HepG2 (cell line): ENCODE measurements around the gene MB. TPM values are rescaled to one million over a fixed set of nuclear protein-coding genes. Genes with fewer than 3 reads are reported as not detected.

Source experiments
- CC2D1A ChIP-seq: sonication (generic); formaldehyde crosslinking; IDR thresholded peaks from 2 replicates; pipeline ENCODE4 v1.8.1; 2023; ENCODE audit warnings: mild to moderate bottlenecking, missing genetic modification reagents
- EED ChIP-seq: sonication (generic); formaldehyde crosslinking; IDR thresholded peaks from 2 replicates; pipeline ENCODE4 v1.5.0; 2020; ENCODE audit warnings: mild to moderate bottlenecking, missing genetic modification reagents
- HNRNPL ChIP-seq: fragments of 200-400 bp; formaldehyde crosslinking; IDR thresholded peaks from 2 replicates; pipeline ENCODE4 v1.6.1; 2017; ENCODE audit warnings: mild to moderate bottlenecking, low read depth, low read length
- KDM6A ChIP-seq: IDR thresholded peaks from 2 replicates; pipeline ENCODE4 v1.6.1; 2016; ENCODE audit warnings: low read depth
- MAX ChIP-seq: IDR thresholded peaks from 2 replicates; pipeline ENCODE4 v1.6.1; 2012; ENCODE audit warnings: inconsistent platforms
- MYNN ChIP-seq: sonication (generic); formaldehyde crosslinking; IDR thresholded peaks from 2 replicates; pipeline ENCODE4 v1.4.0; 2020; ENCODE audit warnings: mild to moderate bottlenecking, low read depth, missing genetic modification reagents
- NFKB2 ChIP-seq: sonication (generic); formaldehyde crosslinking; IDR thresholded peaks from 2 replicates; pipeline ENCODE4 v1.4.0; 2020; ENCODE audit warnings: missing genetic modification reagents, borderline replicate concordance
- ONECUT2 ChIP-seq: sonication (generic); formaldehyde crosslinking; IDR thresholded peaks from 2 replicates; pipeline ENCODE4 v1.4.0; 2020; ENCODE audit warnings: missing genetic modification reagents
- RBFOX2 ChIP-seq: fragments of 200-400 bp; formaldehyde crosslinking; IDR thresholded peaks from 2 replicates; pipeline ENCODE4 v1.6.1; 2017; ENCODE audit warnings: low read depth, mild to moderate bottlenecking, low read length
- SALL2 ChIP-seq: sonication (generic); formaldehyde crosslinking; IDR thresholded peaks from 2 replicates; pipeline ENCODE4 v1.8.1; 2023; ENCODE audit warnings: mild to moderate bottlenecking, missing genetic modification reagents, inconsistent platforms
- SNAI1 ChIP-seq: sonication (generic); formaldehyde crosslinking; IDR thresholded peaks from 2 replicates; pipeline ENCODE4 v1.5.0; 2020; ENCODE audit warnings: mild to moderate bottlenecking, missing genetic modification reagents, borderline replicate concordance
- SRSF1 ChIP-seq: fragments of 200-400 bp; formaldehyde crosslinking; optimal IDR thresholded peaks from 2 replicates; pipeline ENCODE3; 2017; ENCODE audit warnings: mild to moderate bottlenecking, low read depth, low read length, moderate library complexity
- THAP8 ChIP-seq: sonication (generic); formaldehyde crosslinking; IDR thresholded peaks from 2 replicates; pipeline ENCODE4 v1.5.1; 2020; ENCODE audit warnings: missing genetic modification reagents, mild to moderate bottlenecking, borderline replicate concordance
- ZNF670 ChIP-seq: sonication (generic); formaldehyde crosslinking; IDR thresholded peaks from 2 replicates; pipeline ENCODE4 v1.8.0; 2022; ENCODE audit warnings: mild to moderate bottlenecking, missing genetic modification reagents, borderline replicate concordance
- ZNF749 ChIP-seq: sonication (generic); formaldehyde crosslinking; IDR thresholded peaks from 2 replicates; pipeline ENCODE4 v1.8.0; 2022; ENCODE audit warnings: mild to moderate bottlenecking, missing genetic modification reagents, moderate library complexity, borderline replicate concordance
- ZNF800 ChIP-seq: sonication (generic); formaldehyde crosslinking; IDR thresholded peaks from 2 replicates; pipeline ENCODE4 v1.4.0; 2020; ENCODE audit warnings: missing genetic modification reagents
- polyA plus RNA-seq, 8 experiments: library from polyadenylated mRNA; depleted of rRNA in 3 of 8; stranded (reverse) in 7 of 8; unstranded in 1 of 8; fragments of >200 nt; fragmentation: Illumina TruSeq in 4 of 8; extraction: Trizol in 4 of 8; gene quantifications; 2 replicates each; pipeline versions ENCODE4 v1.2.1 to v1.2.3, GENCODE V29; 2011 to 2016; ENCODE audit warnings: low read depth in 4 of 8, missing spikeins in 1 of 8, mixed read lengths in 1 of 8; ENCODE audit not compliant: insufficient read depth in 1 of 8
- total RNA-seq, 5 experiments: library from RNA; depleted of rRNA; stranded (reverse); fragments of >200 nt; fragmentation: Illumina TruSeq; extraction: Trizol; gene quantifications; 2 replicates each; pipeline ENCODE4 v1.2.3, GENCODE V29; 2016; ENCODE audit warnings: low read depth in 1 of 5
- TF ChIP-seq, protein P1 (sequence below): sonication (generic); formaldehyde crosslinking; IDR thresholded peaks from 2 replicates; pipeline ENCODE4 v1.5.0; 2020; ENCODE audit warnings: mild to moderate bottlenecking, missing genetic modification reagents, borderline replicate concordance

MB gene
- total and polyA plus RNA-seq, 2 of the 13 experiments (the other 11 are each of a cell fraction or from before 2014, with no cell fraction given) = 0.07 TPM; not detected in 1

GRCh38 chr22:35627267-35628041, 10.3 kb upstream of the MB start (continued):
- TF ChIP-seq THAP8 (CRISPR knock-in tag) (no peak), SNAI1 (CRISPR knock-in tag) (no peak), MAX (peak; percentile 63; the same call in 1 of the 2 replicates), NFKB2 (peak; percentile 74; the same call in 1 of the 2 replicates), EED (CRISPR knock-in tag) (no peak), ZNF670 (CRISPR knock-in tag) (no peak), SALL2 (0 out of 2 replicates have a peak, but pooled peaks have one; percentile 39), ONECUT2 (CRISPR knock-in tag) (no peak), KDM6A (CRISPR knock-in tag) (no peak), RBFOX2 (no peak), HNRNPL (0 out of 2 replicates have a peak, but pooled peaks have one; percentile 53), ZNF749 (CRISPR knock-in tag) (0 out of 2 replicates have a peak, but pooled peaks have one; percentile 33), MYNN (CRISPR knock-in tag) (no peak), SRSF1 (peak; percentile 74), ZNF800 (peak; percentile 28; the same call in 1 of the 2 replicates), CC2D1A (CRISPR knock-in tag) (0 out of 2 replicates have a peak, but pooled peaks have one; percentile 56)
- TF ChIP-seq, protein P1, sequence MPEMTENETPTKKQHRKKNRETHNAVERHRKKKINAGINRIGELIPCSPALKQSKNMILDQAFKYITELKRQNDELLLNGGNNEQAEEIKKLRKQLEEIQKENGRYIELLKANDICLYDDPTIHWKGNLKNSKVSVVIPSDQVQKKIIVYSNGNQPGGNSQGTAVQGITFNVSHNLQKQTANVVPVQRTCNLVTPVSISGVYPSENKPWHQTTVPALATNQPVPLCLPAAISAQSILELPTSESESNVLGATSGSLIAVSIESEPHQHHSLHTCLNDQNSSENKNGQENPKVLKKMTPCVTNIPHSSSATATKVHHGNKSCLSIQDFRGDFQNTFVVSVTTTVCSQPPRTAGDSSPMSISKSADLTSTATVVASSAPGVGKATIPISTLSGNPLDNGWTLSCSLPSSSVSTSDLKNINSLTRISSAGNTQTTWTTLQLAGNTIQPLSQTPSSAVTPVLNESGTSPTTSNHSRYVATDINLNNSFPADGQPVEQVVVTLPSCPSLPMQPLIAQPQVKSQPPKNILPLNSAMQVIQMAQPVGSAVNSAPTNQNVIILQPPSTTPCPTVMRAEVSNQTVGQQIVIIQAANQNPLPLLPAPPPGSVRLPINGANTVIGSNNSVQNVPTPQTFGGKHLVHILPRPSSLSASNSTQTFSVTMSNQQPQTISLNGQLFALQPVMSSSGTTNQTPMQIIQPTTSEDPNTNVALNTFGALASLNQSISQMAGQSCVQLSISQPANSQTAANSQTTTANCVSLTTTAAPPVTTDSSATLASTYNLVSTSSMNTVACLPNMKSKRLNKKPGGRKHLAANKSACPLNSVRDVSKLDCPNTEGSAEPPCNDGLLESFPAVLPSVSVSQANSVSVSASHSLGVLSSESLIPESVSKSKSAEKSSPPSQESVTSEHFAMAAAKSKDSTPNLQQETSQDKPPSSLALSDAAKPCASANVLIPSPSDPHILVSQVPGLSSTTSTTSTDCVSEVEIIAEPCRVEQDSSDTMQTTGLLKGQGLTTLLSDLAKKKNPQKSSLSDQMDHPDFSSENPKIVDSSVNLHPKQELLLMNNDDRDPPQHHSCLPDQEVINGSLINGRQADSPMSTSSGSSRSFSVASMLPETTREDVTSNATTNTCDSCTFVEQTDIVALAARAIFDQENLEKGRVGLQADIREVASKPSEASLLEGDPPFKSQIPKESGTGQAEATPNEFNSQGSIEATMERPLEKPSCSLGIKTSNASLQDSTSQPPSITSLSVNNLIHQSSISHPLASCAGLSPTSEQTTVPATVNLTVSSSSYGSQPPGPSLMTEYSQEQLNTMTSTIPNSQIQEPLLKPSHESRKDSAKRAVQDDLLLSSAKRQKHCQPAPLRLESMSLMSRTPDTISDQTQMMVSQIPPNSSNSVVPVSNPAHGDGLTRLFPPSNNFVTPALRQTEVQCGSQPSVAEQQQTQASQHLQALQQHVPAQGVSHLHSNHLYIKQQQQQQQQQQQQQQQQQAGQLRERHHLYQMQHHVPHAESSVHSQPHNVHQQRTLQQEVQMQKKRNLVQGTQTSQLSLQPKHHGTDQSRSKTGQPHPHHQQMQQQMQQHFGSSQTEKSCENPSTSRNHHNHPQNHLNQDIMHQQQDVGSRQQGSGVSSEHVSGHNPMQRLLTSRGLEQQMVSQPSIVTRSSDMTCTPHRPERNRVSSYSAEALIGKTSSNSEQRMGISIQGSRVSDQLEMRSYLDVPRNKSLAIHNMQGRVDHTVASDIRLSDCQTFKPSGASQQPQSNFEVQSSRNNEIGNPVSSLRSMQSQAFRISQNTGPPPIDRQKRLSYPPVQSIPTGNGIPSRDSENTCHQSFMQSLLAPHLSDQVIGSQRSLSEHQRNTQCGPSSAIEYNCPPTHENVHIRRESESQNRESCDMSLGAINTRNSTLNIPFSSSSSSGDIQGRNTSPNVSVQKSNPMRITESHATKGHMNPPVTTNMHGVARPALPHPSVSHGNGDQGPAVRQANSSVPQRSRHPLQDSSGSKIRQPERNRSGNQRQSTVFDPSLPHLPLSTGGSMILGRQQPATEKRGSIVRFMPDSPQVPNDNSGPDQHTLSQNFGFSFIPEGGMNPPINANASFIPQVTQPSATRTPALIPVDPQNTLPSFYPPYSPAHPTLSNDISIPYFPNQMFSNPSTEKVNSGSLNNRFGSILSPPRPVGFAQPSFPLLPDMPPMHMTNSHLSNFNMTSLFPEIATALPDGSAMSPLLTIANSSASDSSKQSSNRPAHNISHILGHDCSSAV = no peak
